HCT116 (cell line): ENCODE measurements around the gene FOXB1. TPM values are rescaled to one million over a fixed set of nuclear protein-coding genes. Genes with fewer than 3 reads are reported as not detected.

Experiments
- ATAC-seq: fragments of 200-7000 bp; cut with Tn5 transposase; 2 replicates; pipeline ENCODE4 v1.9.1; 2020; ENCODE audit warnings: mild to moderate bottlenecking, moderate library complexity
- BruUV-seq: library from RNA; stranded (reverse); fragments of 400-500 nt; replicated peaks from 2 replicates; lab custom pipeline; 2021; lab: Mats Ljungman, UMichigan
- CTCF ChIA-PET: fragments of 300-600 bp; sonication (Branson Sonifier 250); formaldehyde crosslinking; loops from one replicate; lab custom pipeline; 2021; ENCODE audit warnings: antibody characterized with exemption; lab: Charles Lee
- POLR2A ChIA-PET: fragments of 300-600, 350-600 bp; sonication (Branson Sonifier 250); formaldehyde crosslinking; loops from one replicate; lab custom pipeline; 2021; ENCODE audit warnings: antibody characterized with exemption; lab: Charles Lee
- RAD21 ChIA-PET, 2 experiments: fragments of 300-600 bp; sonication (Branson Sonifier 250); formaldehyde crosslinking; loops; one replicate each; lab custom pipeline; 2023; ENCODE audit warnings: low total read pairs in 2 of 2; ENCODE audit not compliant: uncharacterized antibody in 2 of 2, unreplicated experiment in 2 of 2, low non-redundant PET in 1 of 2; lab: Charles Lee
- DNase-seq: peaks from one replicate; pipeline ENCODE4 v3.0.0-alpha.2; 2010; ENCODE audit warnings: low read depth, low spot score
- H2AFZ ChIP-seq: fragments of 200-600 bp; shearing (Covaris generic), sonication (generic); 2 replicates; pipeline ENCODE4 v1.6.1; 2017; ENCODE audit warnings: low read depth, mixed run types, mixed read lengths, antibody characterized with exemption, low read length; ENCODE audit not compliant: poor library complexity, severe bottlenecking
- H3K27ac ChIP-seq: 2 replicates; pipeline ENCODE4 v1.5.1; 2012; ENCODE audit warnings: low read depth, low read length
- H3K27me3 ChIP-seq: fragments of 200-600 bp; sonication (generic); 2 replicates; pipeline ENCODE4 v1.6.1; 2016; ENCODE audit warnings: mixed run types, low read length, mixed read lengths; ENCODE audit not compliant: insufficient read depth
- H3K36me3 ChIP-seq, 2 experiments: fragments of 200-500 bp in 1 of 2; fragments of 200-600 bp in 1 of 2; sonication (Bioruptor generic) in 1 of 2; sonication (generic) in 1 of 2; 2 replicates each; pipeline versions ENCODE4 v1.5.1 to v1.6.1; 2014 to 2016; ENCODE audit warnings: low read length in 2 of 2, inconsistent platforms in 1 of 2, mixed read lengths in 1 of 2, mixed run types in 1 of 2; ENCODE audit not compliant: insufficient read depth in 2 of 2, control insufficient read depth in 1 of 2
- H3K4me1 ChIP-seq, 2 experiments: fragments of 200-600 bp in 1 of 2; sonication (generic) in 1 of 2; 2 replicates each; pipeline versions ENCODE4 v1.5.1 to v1.6.1; 2012 to 2017; ENCODE audit warnings: low read length in 2 of 2, inconsistent platforms in 1 of 2, mild to moderate bottlenecking in 1 of 2, mixed read lengths in 1 of 2, mixed run types in 1 of 2, moderate library complexity in 1 of 2; ENCODE audit not compliant: insufficient read depth in 2 of 2, control insufficient read depth in 1 of 2
- H3K4me2 ChIP-seq: fragments of 200-600 bp; sonication (generic); 2 replicates; pipeline ENCODE4 v1.6.1; 2017; ENCODE audit warnings: mixed run types, low read length, mixed read lengths
- H3K4me3 ChIP-seq, 2 experiments: fragments of 200-600 bp in 1 of 2; sonication (generic) in 1 of 2; replicated peaks in 1 of 2; 2 replicates each; pipeline ENCODE4 v1.5.1; 2011 to 2016; ENCODE audit warnings: low read length in 2 of 2, control low read depth in 1 of 2, low read depth in 1 of 2, mild to moderate bottlenecking in 1 of 2, mixed read lengths in 1 of 2, mixed run types in 1 of 2
- H3K79me2 ChIP-seq: fragments of 200-600 bp; sonication (generic); 2 replicates; pipeline ENCODE4 v1.6.1; 2017; ENCODE audit warnings: mild to moderate bottlenecking, mixed run types, low read length, moderate library complexity, mixed read lengths; ENCODE audit not compliant: insufficient read depth
- H3K9ac ChIP-seq: fragments of 200-600 bp; sonication (generic); 2 replicates; pipeline ENCODE4 v1.6.1; 2016; ENCODE audit warnings: low read length, mixed read lengths
- H3K9me2 ChIP-seq: fragments of 200-600 bp; sonication (generic), shearing (Covaris generic); 2 replicates; pipeline ENCODE4 v1.6.1; 2017; ENCODE audit warnings: mixed run types, mild to moderate bottlenecking, moderate library complexity; ENCODE audit not compliant: insufficient read depth
- H3K9me3 ChIP-seq, 2 experiments: fragments of 200-500 bp in 1 of 2; fragments of 200-600 bp in 1 of 2; sonication (Bioruptor generic) in 1 of 2; sonication (generic) in 1 of 2; 2 replicates each; pipeline ENCODE4 v1.6.1; 2014 to 2017; ENCODE audit warnings: low read length in 2 of 2, mixed read lengths in 2 of 2, inconsistent platforms in 1 of 2, low read depth in 1 of 2, mild to moderate bottlenecking in 1 of 2, mixed run types in 1 of 2, moderate library complexity in 1 of 2; ENCODE audit not compliant: control insufficient read depth in 1 of 2, insufficient read depth in 1 of 2
- H4K20me1 ChIP-seq: fragments of 200-600 bp; sonication (generic), shearing (Covaris generic); 2 replicates; pipeline ENCODE4 v1.6.1; 2017; ENCODE audit warnings: mixed run types, mild to moderate bottlenecking, moderate library complexity; ENCODE audit not compliant: insufficient read depth
- CBX3 ChIP-seq: IDR thresholded peaks from 2 replicates; pipeline ENCODE4 v1.6.1; 2012; ENCODE audit warnings: low read depth
- CEBPB ChIP-seq: IDR thresholded peaks from 2 replicates; pipeline ENCODE4 v1.6.1; 2012; ENCODE audit warnings: low read depth
- CTCF ChIP-seq, 3 experiments: fragments of 200-600 bp in 1 of 3; sonication (generic) in 1 of 3; IDR thresholded peaks in 2 of 3; conservative IDR thresholded peaks in 1 of 3; 2 replicates each; pipeline ENCODE4 v1.5.1; 2012 to 2017; ENCODE audit warnings: low read depth in 2 of 3, low read length in 2 of 3, antibody characterized with exemption in 1 of 3, borderline replicate concordance in 1 of 3, control low read depth in 1 of 3, mild to moderate bottlenecking in 1 of 3, mixed read lengths in 1 of 3, mixed run types in 1 of 3, moderate library complexity in 1 of 3; ENCODE audit not compliant: insufficient read depth in 1 of 3
- EGR1 ChIP-seq: IDR thresholded peaks from 2 replicates; pipeline ENCODE4 v1.6.1; 2012; ENCODE audit warnings: low read depth
- ELF1 ChIP-seq: IDR thresholded peaks from 2 replicates; pipeline ENCODE4 v1.6.1; 2012; ENCODE audit warnings: low read depth, borderline replicate concordance
- EZH2 ChIP-seq: fragments of 200-600 bp; sonication (generic); IDR thresholded peaks from 2 replicates; pipeline ENCODE4 v1.6.1; 2017; ENCODE audit warnings: antibody characterized with exemption, mixed run types
- EZH2phosphoT487 ChIP-seq: fragments of 200-600 bp; IDR thresholded peaks from 2 replicates; pipeline ENCODE4 v1.6.1; 2018; ENCODE audit warnings: antibody characterized with exemption, borderline replicate concordance
- FOSL1 ChIP-seq: IDR thresholded peaks from 2 replicates; pipeline ENCODE4 v1.6.1; 2012; ENCODE audit warnings: low read depth
- JUND ChIP-seq: IDR thresholded peaks from 2 replicates; pipeline ENCODE4 v1.6.1; 2012
- POLR2A ChIP-seq: IDR thresholded peaks from 2 replicates; pipeline ENCODE4 v1.7.0; 2011; ENCODE audit warnings: borderline replicate concordance; ENCODE audit not compliant: insufficient read depth, insufficient read length; ENCODE audit errors: extremely low read depth
- RAD21 ChIP-seq: IDR thresholded peaks from 2 replicates; pipeline ENCODE4 v1.6.1; 2012; ENCODE audit warnings: low read depth, mild to moderate bottlenecking
- SIN3A ChIP-seq: IDR thresholded peaks from 2 replicates; pipeline ENCODE4 v1.6.1; 2012; ENCODE audit warnings: low read depth
- SP1 ChIP-seq: IDR thresholded peaks from 2 replicates; pipeline ENCODE4 v1.6.1; 2012; ENCODE audit warnings: low read depth
- SRF ChIP-seq: IDR thresholded peaks from 2 replicates; pipeline ENCODE4 v1.6.1; 2012; ENCODE audit warnings: low read depth
- TCF7L2 ChIP-seq: IDR thresholded peaks from 2 replicates; pipeline ENCODE4 v1.7.0; 2011; ENCODE audit warnings: borderline replicate concordance, inconsistent platforms; ENCODE audit not compliant: insufficient read depth, insufficient read length; ENCODE audit errors: extremely low read depth
- intact Hi-C: fragments of 100-400 bp; cut with micrococcal nuclease; formaldehyde crosslinking; loops from 2 replicates; pipeline ENCODE4 v1.10.0; 2022
- total RNA-seq: library from RNA; stranded (reverse); gene quantifications from one replicate; pipeline ENCODE4 v1.2.1, GENCODE V29; 2021; ENCODE audit not compliant: unreplicated experiment
- TF ChIP-seq, protein P1 (sequence below): IDR thresholded peaks from 2 replicates; pipeline ENCODE4 v1.6.1; 2012; ENCODE audit warnings: low read depth
- TF ChIP-seq, protein P2 (sequence below): IDR thresholded peaks from 2 replicates; pipeline ENCODE4 v1.6.1; 2012
- TF ChIP-seq, protein P3 (sequence below): IDR thresholded peaks from 2 replicates; pipeline ENCODE4 v1.6.1; 2011; ENCODE audit warnings: mild to moderate bottlenecking, low read length, moderate library complexity; ENCODE audit not compliant: insufficient replicate concordance; ENCODE audit errors: extremely low read depth
- TF ChIP-seq, protein P4 (sequence below): IDR thresholded peaks from 2 replicates; pipeline ENCODE4 v1.6.1; 2012

The FOXB1 gene
- total RNA-seq, 1 experiment from 2014 or later: not detected

DNA sequence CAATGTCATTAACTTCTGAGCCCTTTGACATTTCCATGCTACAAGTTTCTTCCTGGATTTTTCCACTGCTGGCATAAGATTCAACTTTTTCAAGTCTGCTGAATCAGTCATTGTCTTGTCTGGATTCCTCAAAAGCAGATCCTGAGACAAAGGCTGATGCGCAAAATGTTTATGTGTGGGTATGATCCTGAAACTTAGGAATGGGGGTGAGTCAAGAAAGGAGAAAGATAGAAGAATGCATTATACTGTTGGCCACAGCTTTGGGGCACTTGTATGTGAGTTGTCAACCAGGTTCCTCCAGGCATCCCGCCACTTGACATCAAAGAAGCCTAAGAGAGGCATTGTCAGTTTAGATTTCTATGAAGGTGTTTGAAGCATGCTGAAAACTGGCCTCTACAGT, 50.4 kb downstream of the FOXB1 start:
- H3K27ac ChIP-seq: no peak overlapping the region
- CTCF ChIA-PET: no interaction called here
- no peak overlapping the region for H3K4me3 ChIP-seq
- no peaks in the 10 kb centered on the region for H3K9me3 ChIP-seq
- no peaks in the 10 kb centered on the region for H3K36me3 ChIP-seq
- H2AFZ ChIP-seq: no peak overlapping the region
- H3K4me1 ChIP-seq: no peaks in the 10 kb centered on the region
- BruUV-seq: no TSS peak
- no peak overlapping the region for H3K4me2 ChIP-seq
- RAD21 ChIA-PET: no interaction called here
- TF ChIP-seq SRF (no peak), POLR2A (no peak), ELF1 (no peak), JUND (no peak), SP1 (no peak), RAD21 (no peak), EGR1 (no peak), EZH2phosphoT487 (no peak), SIN3A (no peak), CTCF (IDR thresholded peaks at IDR 0.05 in 2 of 3, conservative IDR thresholded peaks at IDR 0.05 in 1 of 3; ENCODE audit: borderline replicate concordance in 1 of 3, insufficient read depth in 1 of 3, low read depth in 2 of 3, low read length in 2 of 3) (no peak), CBX3 (no peak), TCF7L2 (no peak), CEBPB (no peak), FOSL1 (no peak), EZH2 (no peak)
- TF ChIP-seq, protein P1, sequence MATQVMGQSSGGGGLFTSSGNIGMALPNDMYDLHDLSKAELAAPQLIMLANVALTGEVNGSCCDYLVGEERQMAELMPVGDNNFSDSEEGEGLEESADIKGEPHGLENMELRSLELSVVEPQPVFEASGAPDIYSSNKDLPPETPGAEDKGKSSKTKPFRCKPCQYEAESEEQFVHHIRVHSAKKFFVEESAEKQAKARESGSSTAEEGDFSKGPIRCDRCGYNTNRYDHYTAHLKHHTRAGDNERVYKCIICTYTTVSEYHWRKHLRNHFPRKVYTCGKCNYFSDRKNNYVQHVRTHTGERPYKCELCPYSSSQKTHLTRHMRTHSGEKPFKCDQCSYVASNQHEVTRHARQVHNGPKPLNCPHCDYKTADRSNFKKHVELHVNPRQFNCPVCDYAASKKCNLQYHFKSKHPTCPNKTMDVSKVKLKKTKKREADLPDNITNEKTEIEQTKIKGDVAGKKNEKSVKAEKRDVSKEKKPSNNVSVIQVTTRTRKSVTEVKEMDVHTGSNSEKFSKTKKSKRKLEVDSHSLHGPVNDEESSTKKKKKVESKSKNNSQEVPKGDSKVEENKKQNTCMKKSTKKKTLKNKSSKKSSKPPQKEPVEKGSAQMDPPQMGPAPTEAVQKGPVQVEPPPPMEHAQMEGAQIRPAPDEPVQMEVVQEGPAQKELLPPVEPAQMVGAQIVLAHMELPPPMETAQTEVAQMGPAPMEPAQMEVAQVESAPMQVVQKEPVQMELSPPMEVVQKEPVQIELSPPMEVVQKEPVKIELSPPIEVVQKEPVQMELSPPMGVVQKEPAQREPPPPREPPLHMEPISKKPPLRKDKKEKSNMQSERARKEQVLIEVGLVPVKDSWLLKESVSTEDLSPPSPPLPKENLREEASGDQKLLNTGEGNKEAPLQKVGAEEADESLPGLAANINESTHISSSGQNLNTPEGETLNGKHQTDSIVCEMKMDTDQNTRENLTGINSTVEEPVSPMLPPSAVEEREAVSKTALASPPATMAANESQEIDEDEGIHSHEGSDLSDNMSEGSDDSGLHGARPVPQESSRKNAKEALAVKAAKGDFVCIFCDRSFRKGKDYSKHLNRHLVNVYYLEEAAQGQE: no peak
- TF ChIP-seq, protein P2, sequence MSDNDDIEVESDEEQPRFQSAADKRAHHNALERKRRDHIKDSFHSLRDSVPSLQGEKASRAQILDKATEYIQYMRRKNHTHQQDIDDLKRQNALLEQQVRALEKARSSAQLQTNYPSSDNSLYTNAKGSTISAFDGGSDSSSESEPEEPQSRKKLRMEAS: no peak
- TF ChIP-seq, protein P3, sequence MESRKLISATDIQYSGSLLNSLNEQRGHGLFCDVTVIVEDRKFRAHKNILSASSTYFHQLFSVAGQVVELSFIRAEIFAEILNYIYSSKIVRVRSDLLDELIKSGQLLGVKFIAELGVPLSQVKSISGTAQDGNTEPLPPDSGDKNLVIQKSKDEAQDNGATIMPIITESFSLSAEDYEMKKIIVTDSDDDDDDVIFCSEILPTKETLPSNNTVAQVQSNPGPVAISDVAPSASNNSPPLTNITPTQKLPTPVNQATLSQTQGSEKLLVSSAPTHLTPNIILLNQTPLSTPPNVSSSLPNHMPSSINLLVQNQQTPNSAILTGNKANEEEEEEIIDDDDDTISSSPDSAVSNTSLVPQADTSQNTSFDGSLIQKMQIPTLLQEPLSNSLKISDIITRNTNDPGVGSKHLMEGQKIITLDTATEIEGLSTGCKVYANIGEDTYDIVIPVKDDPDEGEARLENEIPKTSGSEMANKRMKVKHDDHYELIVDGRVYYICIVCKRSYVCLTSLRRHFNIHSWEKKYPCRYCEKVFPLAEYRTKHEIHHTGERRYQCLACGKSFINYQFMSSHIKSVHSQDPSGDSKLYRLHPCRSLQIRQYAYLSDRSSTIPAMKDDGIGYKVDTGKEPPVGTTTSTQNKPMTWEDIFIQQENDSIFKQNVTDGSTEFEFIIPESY: no peak
- TF ChIP-seq, protein P4, sequence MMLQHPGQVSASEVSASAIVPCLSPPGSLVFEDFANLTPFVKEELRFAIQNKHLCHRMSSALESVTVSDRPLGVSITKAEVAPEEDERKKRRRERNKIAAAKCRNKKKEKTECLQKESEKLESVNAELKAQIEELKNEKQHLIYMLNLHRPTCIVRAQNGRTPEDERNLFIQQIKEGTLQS: no peak
- H3K9me2 ChIP-seq: no peaks in the 10 kb centered on the region
- no peaks in the 10 kb centered on the region for H3K79me2 ChIP-seq
- POLR2A ChIA-PET: no interaction called here
- H3K27me3 ChIP-seq: peaks cover 18% of the 10 kb centered on the region
- no peak overlapping the region for H3K9ac ChIP-seq
- no peaks in the 10 kb centered on the region for H4K20me1 ChIP-seq
- ATAC-seq (no peak), DNase-seq (no peak)
- intact Hi-C loops: no loop called here
